HCT116 (cell line): ENCODE measurements around the gene GTF2H1. TPM values are rescaled to one million over a fixed set of nuclear protein-coding genes. Genes with fewer than 3 reads are reported as not detected.

ENCODE experiments used
- ATAC-seq: fragments of 200-7000 bp; cut with Tn5 transposase; 2 replicates; pipeline ENCODE4 v1.9.1; 2020; ENCODE audit warnings: mild to moderate bottlenecking, moderate library complexity
- BruUV-seq: library from RNA; stranded (reverse); fragments of 400-500 nt; replicated peaks from 2 replicates; lab custom pipeline; 2021; lab: Mats Ljungman, UMichigan
- CTCF ChIA-PET: fragments of 300-600 bp; sonication (Branson Sonifier 250); formaldehyde crosslinking; loops from one replicate; lab custom pipeline; 2021; ENCODE audit warnings: antibody characterized with exemption; lab: Charles Lee
- POLR2A ChIA-PET: fragments of 300-600, 350-600 bp; sonication (Branson Sonifier 250); formaldehyde crosslinking; loops from one replicate; lab custom pipeline; 2021; ENCODE audit warnings: antibody characterized with exemption; lab: Charles Lee
- RAD21 ChIA-PET, 2 experiments: fragments of 300-600 bp; sonication (Branson Sonifier 250); formaldehyde crosslinking; loops; one replicate each; lab custom pipeline; 2023; ENCODE audit warnings: low total read pairs in 2 of 2; ENCODE audit not compliant: uncharacterized antibody in 2 of 2, unreplicated experiment in 2 of 2, low non-redundant PET in 1 of 2; lab: Charles Lee
- DNase-seq: peaks from one replicate; pipeline ENCODE4 v3.0.0-alpha.2; 2010; ENCODE audit warnings: low read depth, low spot score
- H2AFZ ChIP-seq: fragments of 200-600 bp; shearing (Covaris generic), sonication (generic); 2 replicates; pipeline ENCODE4 v1.6.1; 2017; ENCODE audit warnings: low read depth, mixed run types, mixed read lengths, antibody characterized with exemption, low read length; ENCODE audit not compliant: poor library complexity, severe bottlenecking
- H3K27ac ChIP-seq: 2 replicates; pipeline ENCODE4 v1.5.1; 2012; ENCODE audit warnings: low read depth, low read length
- H3K27me3 ChIP-seq: fragments of 200-600 bp; sonication (generic); 2 replicates; pipeline ENCODE4 v1.6.1; 2016; ENCODE audit warnings: mixed run types, low read length, mixed read lengths; ENCODE audit not compliant: insufficient read depth
- H3K36me3 ChIP-seq, 2 experiments: fragments of 200-500 bp in 1 of 2; fragments of 200-600 bp in 1 of 2; sonication (Bioruptor generic) in 1 of 2; sonication (generic) in 1 of 2; 2 replicates each; pipeline versions ENCODE4 v1.5.1 to v1.6.1; 2014 to 2016; ENCODE audit warnings: low read length in 2 of 2, inconsistent platforms in 1 of 2, mixed read lengths in 1 of 2, mixed run types in 1 of 2; ENCODE audit not compliant: insufficient read depth in 2 of 2, control insufficient read depth in 1 of 2
- H3K4me1 ChIP-seq, 2 experiments: fragments of 200-600 bp in 1 of 2; sonication (generic) in 1 of 2; 2 replicates each; pipeline versions ENCODE4 v1.5.1 to v1.6.1; 2012 to 2017; ENCODE audit warnings: low read length in 2 of 2, inconsistent platforms in 1 of 2, mild to moderate bottlenecking in 1 of 2, mixed read lengths in 1 of 2, mixed run types in 1 of 2, moderate library complexity in 1 of 2; ENCODE audit not compliant: insufficient read depth in 2 of 2, control insufficient read depth in 1 of 2
- H3K4me2 ChIP-seq: fragments of 200-600 bp; sonication (generic); 2 replicates; pipeline ENCODE4 v1.6.1; 2017; ENCODE audit warnings: mixed run types, low read length, mixed read lengths
- H3K4me3 ChIP-seq, 2 experiments: fragments of 200-600 bp in 1 of 2; sonication (generic) in 1 of 2; replicated peaks in 1 of 2; 2 replicates each; pipeline ENCODE4 v1.5.1; 2011 to 2016; ENCODE audit warnings: low read length in 2 of 2, control low read depth in 1 of 2, low read depth in 1 of 2, mild to moderate bottlenecking in 1 of 2, mixed read lengths in 1 of 2, mixed run types in 1 of 2
- H3K79me2 ChIP-seq: fragments of 200-600 bp; sonication (generic); 2 replicates; pipeline ENCODE4 v1.6.1; 2017; ENCODE audit warnings: mild to moderate bottlenecking, mixed run types, low read length, moderate library complexity, mixed read lengths; ENCODE audit not compliant: insufficient read depth
- H3K9ac ChIP-seq: fragments of 200-600 bp; sonication (generic); 2 replicates; pipeline ENCODE4 v1.6.1; 2016; ENCODE audit warnings: low read length, mixed read lengths
- H3K9me2 ChIP-seq: fragments of 200-600 bp; sonication (generic), shearing (Covaris generic); 2 replicates; pipeline ENCODE4 v1.6.1; 2017; ENCODE audit warnings: mixed run types, mild to moderate bottlenecking, moderate library complexity; ENCODE audit not compliant: insufficient read depth
- H3K9me3 ChIP-seq, 2 experiments: fragments of 200-500 bp in 1 of 2; fragments of 200-600 bp in 1 of 2; sonication (Bioruptor generic) in 1 of 2; sonication (generic) in 1 of 2; 2 replicates each; pipeline ENCODE4 v1.6.1; 2014 to 2017; ENCODE audit warnings: low read length in 2 of 2, mixed read lengths in 2 of 2, inconsistent platforms in 1 of 2, low read depth in 1 of 2, mild to moderate bottlenecking in 1 of 2, mixed run types in 1 of 2, moderate library complexity in 1 of 2; ENCODE audit not compliant: control insufficient read depth in 1 of 2, insufficient read depth in 1 of 2
- H4K20me1 ChIP-seq: fragments of 200-600 bp; sonication (generic), shearing (Covaris generic); 2 replicates; pipeline ENCODE4 v1.6.1; 2017; ENCODE audit warnings: mixed run types, mild to moderate bottlenecking, moderate library complexity; ENCODE audit not compliant: insufficient read depth
- CBX3 ChIP-seq: IDR thresholded peaks from 2 replicates; pipeline ENCODE4 v1.6.1; 2012; ENCODE audit warnings: low read depth
- CEBPB ChIP-seq: IDR thresholded peaks from 2 replicates; pipeline ENCODE4 v1.6.1; 2012; ENCODE audit warnings: low read depth
- ELF1 ChIP-seq: IDR thresholded peaks from 2 replicates; pipeline ENCODE4 v1.6.1; 2012; ENCODE audit warnings: low read depth, borderline replicate concordance
- EZH2 ChIP-seq: fragments of 200-600 bp; sonication (generic); IDR thresholded peaks from 2 replicates; pipeline ENCODE4 v1.6.1; 2017; ENCODE audit warnings: antibody characterized with exemption, mixed run types
- FOSL1 ChIP-seq: IDR thresholded peaks from 2 replicates; pipeline ENCODE4 v1.6.1; 2012; ENCODE audit warnings: low read depth
- JUND ChIP-seq: IDR thresholded peaks from 2 replicates; pipeline ENCODE4 v1.6.1; 2012
- POLR2A ChIP-seq: IDR thresholded peaks from 2 replicates; pipeline ENCODE4 v1.7.0; 2011; ENCODE audit warnings: borderline replicate concordance; ENCODE audit not compliant: insufficient read depth, insufficient read length; ENCODE audit errors: extremely low read depth
- SIN3A ChIP-seq: IDR thresholded peaks from 2 replicates; pipeline ENCODE4 v1.6.1; 2012; ENCODE audit warnings: low read depth
- YY1 ChIP-seq: IDR thresholded peaks from 2 replicates; pipeline ENCODE4 v1.6.1; 2011; ENCODE audit warnings: low read length, low read depth, moderate library complexity, mild to moderate bottlenecking; ENCODE audit not compliant: insufficient replicate concordance; ENCODE audit errors: extremely low read depth
- ZBTB33 ChIP-seq: IDR thresholded peaks from 2 replicates; pipeline ENCODE4 v1.6.1; 2011; ENCODE audit warnings: mild to moderate bottlenecking, low read length, moderate library complexity; ENCODE audit not compliant: insufficient replicate concordance; ENCODE audit errors: extremely low read depth
- ZFX ChIP-seq: fragments of 450-650 bp; IDR thresholded peaks from 2 replicates; pipeline ENCODE4 v1.6.1; 2017
- intact Hi-C: fragments of 100-400 bp; cut with micrococcal nuclease; formaldehyde crosslinking; loops from 2 replicates; pipeline ENCODE4 v1.10.0; 2022
- total RNA-seq: library from RNA; stranded (reverse); gene quantifications from one replicate; pipeline ENCODE4 v1.2.1, GENCODE V29; 2021; ENCODE audit not compliant: unreplicated experiment
- TF ChIP-seq, protein P1 (sequence below), 3 experiments: fragments of 200-600 bp in 1 of 3; sonication (generic) in 1 of 3; IDR thresholded peaks in 2 of 3; conservative IDR thresholded peaks in 1 of 3; 2 replicates each; pipeline ENCODE4 v1.5.1; 2012 to 2017; ENCODE audit warnings: low read depth in 2 of 3, low read length in 2 of 3, antibody characterized with exemption in 1 of 3, borderline replicate concordance in 1 of 3, control low read depth in 1 of 3, mild to moderate bottlenecking in 1 of 3, mixed read lengths in 1 of 3, mixed run types in 1 of 3, moderate library complexity in 1 of 3; ENCODE audit not compliant: insufficient read depth in 1 of 3
- TF ChIP-seq, protein P2 (sequence below): IDR thresholded peaks from 2 replicates; pipeline ENCODE4 v1.6.1; 2012

Gene GTF2H1
- total RNA-seq, 1 experiment from 2014 or later: 37.3 TPM

DNA sequence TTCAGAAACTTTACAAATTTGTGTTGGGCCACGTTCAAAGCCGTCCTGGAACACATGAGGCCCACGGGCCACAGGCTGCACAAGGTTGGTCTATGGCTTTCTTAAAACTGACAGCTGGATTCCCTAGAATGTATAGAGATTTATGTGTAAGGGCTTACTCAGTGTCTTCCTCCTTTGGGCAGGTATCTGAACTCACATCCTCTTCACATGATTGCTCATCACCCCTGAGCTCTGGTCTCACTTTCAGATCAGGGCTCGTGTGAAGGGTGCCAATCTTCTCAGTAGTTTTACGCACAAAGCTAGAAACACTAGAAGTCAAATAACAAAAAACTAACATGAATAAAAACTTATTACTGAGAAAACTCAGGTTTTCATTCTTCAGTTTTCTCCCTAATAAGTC, 27.5 kb upstream of the GTF2H1 start:
- CTCF ChIA-PET: no interaction called here
- H3K4me1 ChIP-seq: no peaks in the 10 kb centered on the region
- H3K79me2 ChIP-seq: no peaks in the 10 kb centered on the region
- intact Hi-C loops: no loop called here
- H4K20me1 ChIP-seq: no peaks in the 10 kb centered on the region
- H3K27ac ChIP-seq: no peak overlapping the region
- POLR2A ChIA-PET: no interaction called here
- no peak for TF ChIP-seq ZFX
- TF ChIP-seq, protein P1, sequence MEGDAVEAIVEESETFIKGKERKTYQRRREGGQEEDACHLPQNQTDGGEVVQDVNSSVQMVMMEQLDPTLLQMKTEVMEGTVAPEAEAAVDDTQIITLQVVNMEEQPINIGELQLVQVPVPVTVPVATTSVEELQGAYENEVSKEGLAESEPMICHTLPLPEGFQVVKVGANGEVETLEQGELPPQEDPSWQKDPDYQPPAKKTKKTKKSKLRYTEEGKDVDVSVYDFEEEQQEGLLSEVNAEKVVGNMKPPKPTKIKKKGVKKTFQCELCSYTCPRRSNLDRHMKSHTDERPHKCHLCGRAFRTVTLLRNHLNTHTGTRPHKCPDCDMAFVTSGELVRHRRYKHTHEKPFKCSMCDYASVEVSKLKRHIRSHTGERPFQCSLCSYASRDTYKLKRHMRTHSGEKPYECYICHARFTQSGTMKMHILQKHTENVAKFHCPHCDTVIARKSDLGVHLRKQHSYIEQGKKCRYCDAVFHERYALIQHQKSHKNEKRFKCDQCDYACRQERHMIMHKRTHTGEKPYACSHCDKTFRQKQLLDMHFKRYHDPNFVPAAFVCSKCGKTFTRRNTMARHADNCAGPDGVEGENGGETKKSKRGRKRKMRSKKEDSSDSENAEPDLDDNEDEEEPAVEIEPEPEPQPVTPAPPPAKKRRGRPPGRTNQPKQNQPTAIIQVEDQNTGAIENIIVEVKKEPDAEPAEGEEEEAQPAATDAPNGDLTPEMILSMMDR (IDR thresholded peaks at IDR 0.05 in 2 of 3, conservative IDR thresholded peaks at IDR 0.05 in 1 of 3; ENCODE audit: borderline replicate concordance in 1 of 3, insufficient read depth in 1 of 3, low read depth in 2 of 3, low read length in 2 of 3): no peak
- no peak for TF ChIP-seq ZBTB33
- TF ChIP-seq JUND: no peak
- TF ChIP-seq, protein P2, sequence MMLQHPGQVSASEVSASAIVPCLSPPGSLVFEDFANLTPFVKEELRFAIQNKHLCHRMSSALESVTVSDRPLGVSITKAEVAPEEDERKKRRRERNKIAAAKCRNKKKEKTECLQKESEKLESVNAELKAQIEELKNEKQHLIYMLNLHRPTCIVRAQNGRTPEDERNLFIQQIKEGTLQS: no peak
- TF ChIP-seq CEBPB: no peak
- no peak for TF ChIP-seq CBX3
- no peak for TF ChIP-seq EZH2
- no peak for TF ChIP-seq YY1
- TF ChIP-seq POLR2A: no peak
- no peak for TF ChIP-seq SIN3A
- TF ChIP-seq FOSL1: no peak
- TF ChIP-seq ELF1: no peak
- no peak overlapping the region for H3K4me2 ChIP-seq
- no peak overlapping the region for H3K4me3 ChIP-seq
- no peaks in the 10 kb centered on the region for H3K9me2 ChIP-seq
- H2AFZ ChIP-seq: no peak overlapping the region
- no peaks in the 10 kb centered on the region for H3K27me3 ChIP-seq
- ATAC-seq: no peak
- H3K9ac ChIP-seq: no peak overlapping the region
- no TSS peak for BruUV-seq
- DNase-seq: no peak
- peaks cover 48 to 51% of the 10 kb centered on the region in 2 experiments for H3K36me3 ChIP-seq
- RAD21 ChIA-PET: no interaction called here
- H3K9me3 ChIP-seq: no peaks in the 10 kb centered on the region
